Fibroblast of the aortic adventitia (primary cell): Measurements from ENCODE around the gene STRIP2. TPM values are rescaled to one million over a fixed set of nuclear protein-coding genes. Genes with fewer than 3 reads are reported as not detected.
A peak's percentile ranks its signal among the peaks of the same experiment; 100 is the strongest.

Experiments used
- DNase-seq: peaks from one replicate; pipeline ENCODE4 v3.0.0-alpha.2; 2010; ENCODE audit warnings: low read depth
- H3K4me3 ChIP-seq: 2 replicates; pipeline ENCODE4 v1.5.1; 2011; ENCODE audit warnings: low read depth, mild to moderate bottlenecking, control low read depth, low read length, moderate library complexity
- CTCF ChIP-seq: IDR thresholded peaks from 2 replicates; pipeline ENCODE4 v1.5.1; 2011; ENCODE audit warnings: mild to moderate bottlenecking, low read length, control low read depth, inconsistent platforms; ENCODE audit not compliant: insufficient read depth
- total RNA-seq: library from RNA; depleted of rRNA; stranded (reverse); fragments of >200 nt; gene quantifications from 2 replicates; pipeline ENCODE4 v1.2.3, GENCODE V29; 2012; ENCODE audit warnings: low replicate concordance

Gene STRIP2
- total RNA-seq, result 2.5 and 6.9 TPM in 2 replicates

- TF ChIP-seq CTCF, result no peak
- DNase-seq, result peak; percentile 63
- peak within 1 kb of the TSS; percentile 88 for H3K4me3 ChIP-seq
Observed at GRCh38 chr7:129433847-129434674, at the start of gene STRIP2. Gene STRIP2, plus strand, starts transcription at chr7:129434432. Its CDS starts 41 bp downstream, at chr7:129434473.

GRCh38 chr7:129385116-129385515 is 49.1 kb upstream of the STRIP2 start:
- H3K4me3 ChIP-seq, result no peak overlapping the region
- no peak for DNase-seq
- TF ChIP-seq CTCF, result no peak

GRCh38 chr7:129385598-129385997 is 48.6 kb upstream of the STRIP2 start:
- H3K4me3 ChIP-seq, result no peak overlapping the region
- no peak for DNase-seq
- TF ChIP-seq CTCF, result no peak

GRCh38 chr7:129386506-129386905 is 47.7 kb upstream of the STRIP2 start:
- no peak for TF ChIP-seq CTCF
- no peak for DNase-seq
- H3K4me3 ChIP-seq, result no peak overlapping the region

GRCh38 chr7:129387537-129387936 is 46.7 kb upstream of the STRIP2 start:
- no peak for TF ChIP-seq CTCF
- H3K4me3 ChIP-seq, result no peak overlapping the region
- DNase-seq, result no peak

GRCh38 chr7:129388333-129389098 is 45.7 kb upstream of the STRIP2 start:
- TF ChIP-seq CTCF, result no peak
- DNase-seq, result no peak
- H3K4me3 ChIP-seq, result no peak overlapping the region
